NCI-H2227 (cell line): ENCODE measurements around the gene LCTL.

Source experiments
- DNase-seq: peaks from one replicate; lab custom pipeline; 2025; ENCODE audit not compliant: unreplicated experiment; lab: John Stamatoyannopoulos, UW

The LCTL gene

GRCh38 chr15:66566963-66567531, 1.2 kb upstream of the LCTL start:
- peak; percentile 65 for DNase-seq

GRCh38 chr15:66565141-66565641, 607 bp downstream of the LCTL start:
- DNase-seq, result no peak

GRCh38 chr15:66564136-66565041, 1.4 kb downstream of the LCTL start:
- no peak for DNase-seq

- DNase-seq, result no peak
Measured at GRCh38 chr15:66563566-66564110, 2.2 kb downstream of the LCTL start.

- DNase-seq, result no peak
Measured at GRCh38 chr15:66563126-66563525, 2.7 kb downstream of the LCTL start.

- DNase-seq, result no peak
Measured at GRCh38 chr15:66560856-66561525, 4.8 kb downstream of the LCTL start.

- no peak for DNase-seq
Measured at GRCh38 chr15:66558271-66558670, 7.5 kb downstream of the LCTL start.

- DNase-seq, result no peak
Measured at GRCh38 chr15:66555685-66556084, 10.1 kb downstream of the LCTL start.

- no peak for DNase-seq
Measured at GRCh38 chr15:66545255-66545654, 20.5 kb downstream of the LCTL start.

- no peak for DNase-seq
Measured at GRCh38 chr15:66542896-66543295, 22.9 kb downstream of the LCTL start.

GRCh38 chr15:66535056-66535455, 30.7 kb downstream of the LCTL start:
- no peak for DNase-seq

- no peak for DNase-seq
Measured at GRCh38 chr15:66524838-66525237, 41.0 kb downstream of the LCTL start.

- DNase-seq, result no peak
Measured at GRCh38 chr15:66523926-66524325, 41.9 kb downstream of the LCTL start.

- no peak for DNase-seq
Measured at GRCh38 chr15:66515901-66516322, 49.9 kb downstream of the LCTL start.

GRCh38 chr15:66514586-66514985, 51.2 kb downstream of the LCTL start:
- DNase-seq, result no peak

GRCh38 chr15:66508293-66508883, 57.4 kb downstream of the LCTL start:
- DNase-seq, result no peak

GRCh38 chr15:66505818-66506217, 60.0 kb downstream of the LCTL start:
- DNase-seq, result peak; percentile 7

- peak; percentile 75 for DNase-seq
Measured at GRCh38 chr15:66505430-66505811, 60.4 kb downstream of the LCTL start.

GRCh38 chr15:66504563-66505429, 61.0 kb downstream of the LCTL start, which contains the start of the genes RPL4 and ZWILCH:
Gene RPL4 (minus strand): TSS chr15:66504855. CDS start chr15:66504790, 65 bp downstream.
Gene ZWILCH (plus strand): TSS chr15:66505326. CDS start chr15:66505339, 13 bp downstream.
- peak; percentile 75 for DNase-seq
